ENCODE results near the gene JPH4. TPM values are rescaled to one million over a fixed set of nuclear protein-coding genes. Genes with fewer than 3 reads are reported as not detected.
A peak's percentile ranks its signal among the peaks of the same experiment; 100 is the strongest.

JPH4 gene
- total and polyA plus RNA-seq, 12 donors: 0.06 to 0.38 (median 0.15) TPM; not detected in 1

DNA sequence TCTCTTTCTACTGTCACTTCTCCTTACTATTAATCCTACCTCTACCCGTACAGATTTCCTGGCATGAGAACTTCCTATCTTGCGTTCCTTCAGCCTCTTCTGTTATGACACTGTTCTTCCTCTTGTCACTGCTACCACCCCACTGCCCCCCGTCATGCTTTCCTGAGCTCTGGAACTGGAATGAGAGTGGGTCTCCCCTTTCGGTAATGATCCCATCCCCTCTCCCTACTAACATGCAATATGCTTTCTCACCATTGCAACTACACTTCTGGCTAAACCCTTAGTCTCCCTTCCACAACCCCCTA is 6.1 kb downstream of the JPH4 start:
- Histone ChIP-seq H3K27ac (peak overlapping the region in 1 of 10 donors; percentile 61), H3K27me3 (peaks cover 21 to 57% (median 36%) of the 10 kb centered on the region in 7 donors), H3K4me3 (no peak overlapping the region), H3K4me1 (peaks cover 2 to 47% (median 17%) of the 10 kb centered on the region in 9 donors), H3K36me3 (no peaks in the 10 kb centered on the region), H3K9me3 (no peaks in the 10 kb centered on the region)
- whole genome bisulfite sequencing, 2 donors: 61 to 63% methylated on average over 4 of the region's 4 CpGs
- no peak for TF ChIP-seq CTCF (IDR thresholded peaks at IDR 0.05)
- DNase-seq (no peak), ATAC-seq (no peak)
- intact Hi-C loops (cut with DNase I): no loop called here

DNA sequence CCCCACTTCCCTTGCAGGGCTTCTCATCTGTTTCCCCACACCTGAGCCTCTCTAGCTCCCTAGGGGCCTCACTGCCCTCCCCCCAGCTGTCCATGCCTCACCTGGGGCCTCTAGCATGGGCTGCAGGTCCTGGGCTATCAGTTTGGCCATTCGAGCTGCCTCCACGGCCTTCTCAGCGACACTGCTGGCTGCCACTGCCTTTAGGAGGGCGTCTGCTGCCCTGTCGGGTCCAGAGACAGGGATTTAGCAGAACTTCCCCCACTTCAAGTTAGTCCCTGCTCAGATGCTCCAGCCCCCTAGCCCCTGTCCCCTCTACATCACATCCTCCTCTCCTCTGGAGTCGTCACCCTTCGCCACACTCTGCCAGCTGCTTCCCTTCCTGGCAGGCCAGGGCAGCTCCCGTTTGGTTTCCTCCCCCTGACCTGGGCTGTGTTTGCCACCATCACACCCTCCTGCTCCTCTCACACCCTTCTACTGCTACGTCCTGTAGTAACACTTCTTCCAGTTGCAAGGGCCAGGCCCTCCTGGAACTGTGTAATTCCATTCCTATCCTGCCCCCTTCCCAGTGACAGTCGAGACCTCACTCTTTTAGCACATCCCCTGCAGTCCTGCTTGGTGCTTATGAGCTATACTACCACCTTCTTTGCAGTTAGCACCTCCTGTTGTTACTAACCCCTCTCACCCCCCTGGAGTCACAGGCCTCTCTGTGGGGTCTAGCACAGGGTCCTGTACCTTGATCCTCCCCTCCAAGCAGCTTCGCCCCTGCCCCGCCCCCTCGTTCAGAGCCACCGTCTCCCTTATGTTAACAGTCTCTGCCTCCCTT is 6.7 kb downstream of the JPH4 start:
- H3K27me3 ChIP-seq: peaks cover 15 to 51% (median 31%) of the 10 kb centered on the region in 7 donors

DNA sequence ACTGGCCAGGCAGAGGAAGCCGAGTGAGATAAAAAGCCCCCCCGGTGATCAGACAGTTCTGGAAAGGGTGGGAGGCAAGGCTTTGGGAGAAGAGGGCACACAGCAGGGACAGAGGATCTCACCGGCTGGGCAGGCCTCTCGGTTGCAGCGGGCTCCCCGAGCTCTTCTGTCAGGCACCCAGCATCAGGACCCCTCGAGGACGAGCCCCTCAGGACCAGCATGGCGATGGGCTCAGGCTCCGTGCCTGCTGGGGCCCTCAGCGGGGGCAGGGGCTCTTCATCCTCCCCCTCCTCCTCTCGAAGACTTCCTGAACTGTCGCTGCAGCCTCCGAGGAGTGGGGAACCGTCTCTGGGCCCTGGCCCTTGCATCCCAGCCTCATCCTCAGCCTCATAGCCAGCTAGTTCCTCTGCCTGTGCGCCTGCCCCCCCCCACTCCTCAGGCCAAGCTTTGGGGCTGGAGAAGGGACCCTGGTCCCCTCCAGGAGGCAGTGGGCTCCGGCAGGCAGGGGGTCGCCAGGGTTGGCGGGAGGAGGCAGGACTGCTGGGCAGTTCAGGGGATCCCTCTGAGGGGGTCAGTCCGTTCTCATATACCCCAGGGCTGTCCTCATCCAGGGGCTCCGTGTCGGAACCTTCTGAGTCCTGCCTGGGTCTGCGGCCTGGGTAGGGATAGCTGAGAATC is 7.6 kb downstream of the JPH4 start:
- TF ChIP-seq CTCF (IDR thresholded peaks at IDR 0.05): no peak
- Histone ChIP-seq H3K4me1 (peaks cover 2 to 42% (median 17%) of the 10 kb centered on the region in 9 donors), H3K4me3 (no peak overlapping the region), H3K36me3 (peaks cover 0 to 2% (median 0%) of the 10 kb centered on the region in 9 donors), H3K27me3 (peaks cover 9 to 42% (median 21%) of the 10 kb centered on the region in 7 donors), H3K9me3 (no peaks in the 10 kb centered on the region), H3K27ac (no peak overlapping the region)
- ATAC-seq (no peak), DNase-seq (no peak)
- 77 to 83% methylated on average over 22 to 23 of the region's 23 CpGs for WGBS, 2 donors
- intact Hi-C loops (cut with DNase I): no loop called here

More for the DNA sequence above, 6.7 kb downstream of the JPH4 start:
- TF ChIP-seq CTCF (IDR thresholded peaks at IDR 0.05): no peak
- no peaks in the 10 kb centered on the region for H3K9me3 ChIP-seq
- 65 to 67% methylated on average over 14 of the region's 14 CpGs for WGBS, 2 donors
- intact Hi-C loops (cut with DNase I): no loop called here
- peaks cover 2 to 44% (median 14%) of the 10 kb centered on the region in 9 donors for H3K4me1 ChIP-seq
- ATAC-seq (no peak), DNase-seq (no peak)
- no peak overlapping the region for H3K4me3 ChIP-seq
- H3K27ac ChIP-seq: peak overlapping the region in 1 of 10 donors; percentile 61
- no peaks in the 10 kb centered on the region for H3K36me3 ChIP-seq

GRCh38 chr14:23569443-23570151 is 9.0 kb downstream of the JPH4 start:
- peaks cover 2 to 42% (median 17%) of the 10 kb centered on the region in 9 donors for H3K4me1 ChIP-seq
- H3K4me3 ChIP-seq: no peak overlapping the region
- no peaks in the 10 kb centered on the region for H3K9me3 ChIP-seq
- TF ChIP-seq CTCF (IDR thresholded peaks at IDR 0.05): no peak
- 59 to 70% methylated on average over 7 of the region's 7 CpGs for WGBS, 2 donors
- peaks cover 0 to 15% (median 0%) of the 10 kb centered on the region in 9 donors for H3K36me3 ChIP-seq
- intact Hi-C loops (cut with DNase I): loop anchor here in 3 of 10 donors (10.0 kb wide), 2 partner anchors 245 to 305 kb away; partner anchors contain the start of gene PABPN1 (in 2 of the 3)
- peaks cover 0 to 29% (median 8%) of the 10 kb centered on the region in 7 donors for H3K27me3 ChIP-seq
- ATAC-seq (peak in 3 of 8 donors; percentile 7 to 22 (median 16)), DNase-seq (no peak)
- no peak overlapping the region for H3K27ac ChIP-seq
